GM19099 (cell line): ENCODE measurements around the gene PTGIS.

Experiments
- POLR2A ChIP-seq: IDR thresholded peaks from 3 replicates; pipeline ENCODE4 v1.6.1; 2011; ENCODE audit warnings: low read depth; ENCODE audit not compliant: insufficient read length; ENCODE audit errors: extremely low read depth

Gene PTGIS

DNA sequence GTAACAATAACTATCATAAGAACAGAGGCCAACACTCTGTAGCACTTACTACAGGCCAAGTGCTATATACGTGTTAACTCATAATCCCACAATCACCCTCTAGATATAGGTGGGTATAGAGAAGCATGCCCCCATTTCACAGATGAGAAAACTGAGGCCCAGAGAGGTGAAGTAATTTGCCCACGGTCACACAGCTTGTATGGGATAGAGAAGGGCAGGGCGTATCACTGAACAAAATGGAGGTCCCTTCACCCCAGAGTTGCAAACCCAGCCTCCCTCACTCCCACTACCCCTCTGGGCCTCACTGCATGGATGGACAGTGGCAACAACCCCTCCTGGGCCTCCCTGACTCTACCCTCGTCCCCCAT is 31.8 kb upstream of the PTGIS start:
- no peak for TF ChIP-seq POLR2A

DNA sequence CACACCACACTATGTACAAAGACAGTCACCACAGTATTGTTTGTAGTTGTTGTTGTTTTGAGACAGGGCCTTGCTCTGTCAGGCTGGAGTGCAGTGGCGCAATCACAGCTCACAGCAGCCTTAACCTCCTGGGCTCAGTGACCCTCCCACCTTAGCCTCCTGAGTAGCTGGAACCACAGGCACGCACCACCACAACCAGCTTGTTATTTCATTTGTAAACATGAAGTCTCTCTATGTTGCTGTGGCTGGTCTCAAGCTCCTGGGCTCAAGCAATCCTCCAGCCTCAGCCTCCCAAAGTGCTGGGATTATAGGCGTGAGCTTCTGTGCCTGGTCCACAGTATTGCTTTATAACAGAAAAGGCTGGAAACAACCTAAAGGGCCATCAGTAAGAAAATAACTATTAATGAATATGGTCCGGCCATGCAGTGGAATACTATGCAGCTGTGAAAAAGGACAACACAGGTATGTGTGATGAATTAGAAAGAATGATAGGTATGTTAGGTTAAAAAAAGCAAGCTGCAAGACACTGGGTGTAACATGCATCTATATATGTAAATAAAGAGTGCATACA is 30.0 kb upstream of the PTGIS start:
- no peak for TF ChIP-seq POLR2A

DNA sequence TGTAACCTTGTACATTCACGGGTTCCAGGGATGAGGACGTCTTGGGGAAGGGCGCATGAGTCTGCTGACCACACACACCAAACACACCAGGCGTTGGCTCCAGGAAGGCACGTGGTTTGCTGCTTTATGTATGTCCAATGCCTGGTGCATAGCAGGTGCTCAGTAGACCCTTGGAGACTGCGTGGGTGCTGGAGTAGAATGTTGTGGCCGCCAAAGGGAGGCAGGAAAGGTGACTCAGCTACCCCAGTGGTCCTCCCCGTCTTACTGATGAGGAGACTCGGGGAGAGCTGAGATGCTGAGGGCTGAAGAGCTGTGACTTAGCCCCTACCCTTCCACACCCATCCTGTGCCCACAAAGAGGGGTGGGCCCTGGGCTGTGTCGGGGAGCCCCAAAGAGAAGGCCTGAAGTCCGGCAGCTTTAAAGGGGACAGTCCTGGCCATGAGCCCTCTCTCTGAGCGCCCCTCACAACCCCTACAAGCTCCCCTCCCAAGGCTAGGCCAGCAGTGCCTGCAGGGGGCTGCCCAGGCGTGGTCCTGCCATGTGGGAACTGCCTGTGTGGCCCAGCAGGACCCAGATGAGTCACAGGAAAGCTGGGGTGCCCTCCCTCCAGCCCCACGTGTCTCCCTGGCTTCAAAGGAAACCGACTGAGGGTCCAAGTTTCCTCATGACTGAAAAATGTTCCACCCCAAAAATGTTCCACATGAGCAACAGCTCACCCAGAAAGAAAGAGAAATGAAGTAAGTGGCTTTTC is 28.0 kb upstream of the PTGIS start:
- no peak for TF ChIP-seq POLR2A

DNA sequence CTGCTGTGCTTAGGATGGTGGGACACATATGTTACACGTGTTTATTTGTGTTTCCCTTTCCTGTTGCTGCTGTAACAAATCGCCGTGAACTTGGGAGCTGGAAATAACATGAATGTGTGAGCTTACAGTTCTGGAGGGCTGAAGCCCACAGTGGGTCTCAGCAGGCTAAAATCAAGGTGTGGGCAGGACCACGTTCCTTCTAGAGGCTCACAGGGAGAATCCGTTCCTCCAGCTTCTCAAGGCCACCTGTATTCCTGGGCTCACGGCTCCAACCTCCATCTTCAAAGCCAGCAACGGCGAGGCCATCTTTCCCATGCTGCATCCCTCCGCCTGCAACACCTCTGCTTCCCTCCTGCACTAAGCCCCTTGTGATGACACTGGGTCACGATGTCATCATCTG is 27.4 kb upstream of the PTGIS start:
- no peak for TF ChIP-seq POLR2A

DNA sequence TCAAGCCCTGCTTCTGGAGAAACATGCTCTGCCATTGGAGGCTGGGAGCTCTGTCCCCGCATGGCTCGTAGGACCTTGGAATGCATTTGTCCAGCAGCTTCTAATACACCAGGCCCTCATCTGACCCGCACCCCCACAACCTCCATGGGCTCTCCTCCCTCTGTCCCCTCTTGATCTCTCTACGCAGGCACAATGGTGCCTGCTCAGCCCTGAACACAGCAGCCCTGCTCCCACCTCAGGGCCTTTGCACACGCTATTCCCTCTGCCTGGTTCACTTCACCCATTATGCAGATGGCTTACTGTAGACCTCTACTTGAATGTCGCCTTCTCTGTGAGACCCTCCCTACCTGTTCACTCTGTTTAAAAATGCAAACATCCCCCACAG is 27.0 kb upstream of the PTGIS start:
- no peak for TF ChIP-seq POLR2A

- TF ChIP-seq POLR2A, result no peak
Observed at GRCh38 chr20:49594143-49594930, 26.4 kb upstream of the PTGIS start.

DNA sequence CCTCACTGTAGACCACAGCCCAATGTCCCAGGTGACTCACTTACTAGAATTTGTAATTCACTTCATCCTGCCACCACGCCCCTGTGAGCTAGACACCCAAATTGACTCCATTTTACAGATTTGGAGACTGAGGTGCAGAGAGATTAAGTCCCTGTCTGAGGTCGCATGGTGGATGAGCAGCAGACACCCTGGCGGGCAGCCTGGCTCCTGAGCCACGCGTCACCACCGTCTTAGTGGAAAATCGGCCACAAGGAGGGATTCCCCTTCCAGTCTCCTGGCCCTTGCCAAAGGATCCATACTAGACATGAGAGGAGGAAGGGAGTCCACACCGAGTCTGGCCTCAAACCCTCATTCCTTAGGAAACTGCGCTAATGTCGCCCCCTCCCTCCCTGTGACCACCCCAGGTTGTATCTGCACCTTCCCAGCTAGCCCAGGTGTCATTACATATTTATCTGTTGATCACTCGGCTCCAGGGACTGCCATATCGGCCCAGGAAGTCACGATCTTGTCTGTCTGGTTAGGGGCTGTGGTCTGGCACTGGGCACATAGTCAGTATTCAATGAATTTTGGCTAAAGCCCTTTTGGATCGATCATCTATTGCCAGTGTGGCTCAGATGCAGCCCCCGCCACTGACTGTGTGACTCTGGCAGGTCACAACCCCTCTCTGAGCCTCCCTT is 25.7 kb upstream of the PTGIS start:
- TF ChIP-seq POLR2A, result no peak

DNA sequence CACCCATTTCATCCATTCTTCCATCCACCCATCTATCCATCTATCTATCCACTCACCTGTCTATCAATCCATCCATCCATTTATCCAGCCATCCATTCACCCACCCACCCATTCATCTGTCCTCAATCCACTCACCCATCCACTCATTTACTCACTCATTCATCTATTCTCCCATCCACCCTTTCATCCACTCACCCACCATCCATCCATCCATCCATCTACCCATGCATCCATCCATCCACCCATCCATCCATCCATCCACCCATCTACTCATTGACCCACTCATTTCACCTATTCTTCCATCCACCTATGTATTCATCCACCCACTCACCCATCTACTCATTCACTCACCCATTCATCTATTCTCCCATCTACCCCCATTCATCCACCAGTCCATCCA is 24.2 kb upstream of the PTGIS start:
- TF ChIP-seq POLR2A, result no peak

GRCh38 chr20:49591217-49591865 is 23.4 kb upstream of the PTGIS start:
- TF ChIP-seq POLR2A, result no peak

DNA sequence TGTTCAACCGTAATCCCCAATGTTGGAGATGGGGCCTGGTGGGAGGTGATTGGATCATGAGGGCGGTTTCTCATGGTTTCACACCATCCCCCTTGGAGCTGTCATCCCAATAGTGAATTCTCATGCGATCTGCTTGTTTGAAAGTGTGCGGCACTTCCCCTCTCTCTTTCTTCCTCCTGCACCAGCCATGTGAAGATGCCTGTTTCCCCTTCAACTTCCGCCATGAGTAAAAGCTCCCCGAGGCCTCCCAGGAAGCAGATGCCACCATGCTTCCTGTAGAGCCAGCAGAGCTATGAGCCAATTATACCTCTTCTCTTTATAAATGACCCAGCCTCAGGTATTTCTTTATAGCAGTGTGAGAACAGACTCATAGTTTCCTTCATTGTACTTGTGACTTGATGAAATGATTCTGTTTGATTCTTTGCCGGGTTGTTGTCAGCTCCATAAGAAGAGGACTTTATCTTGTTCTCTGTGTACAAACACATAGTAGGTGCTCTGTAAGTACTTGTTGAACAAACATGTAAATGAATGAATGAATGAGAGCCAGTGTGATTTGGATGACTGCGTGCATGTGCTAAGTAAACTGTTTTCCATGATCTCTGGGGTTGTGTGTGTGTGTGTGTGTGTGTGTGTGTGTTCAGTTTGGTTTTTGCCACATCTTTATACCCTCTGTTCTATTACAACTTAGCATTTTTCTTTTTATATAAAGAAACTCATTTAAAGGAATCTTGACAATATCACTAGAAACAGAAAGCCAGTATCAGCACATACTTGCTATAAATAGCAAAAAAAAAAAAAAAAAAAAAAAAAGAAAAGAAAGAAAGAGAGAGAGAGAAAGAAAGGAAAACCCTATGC is 22.5 kb upstream of the PTGIS start:
- no peak for TF ChIP-seq POLR2A

DNA sequence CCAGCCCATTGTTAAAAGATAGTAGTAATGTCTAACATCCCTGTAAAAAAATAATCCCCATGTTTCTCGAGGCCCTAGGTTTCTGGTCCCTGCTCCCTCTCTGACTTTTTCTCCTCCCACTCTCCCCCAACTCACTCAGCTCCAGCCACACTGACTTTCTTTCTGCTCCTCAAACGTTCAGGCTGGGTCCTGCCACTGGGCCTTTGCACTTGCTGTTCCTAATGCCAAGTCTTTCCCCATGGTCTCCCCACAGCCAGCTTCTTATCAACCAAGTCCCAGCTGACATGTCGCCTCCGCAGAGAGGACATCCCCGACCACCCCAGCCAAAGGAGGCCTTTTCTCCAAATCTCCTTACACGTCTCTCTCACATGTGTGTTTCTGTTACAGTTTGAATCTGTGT is 21.8 kb upstream of the PTGIS start:
- TF ChIP-seq POLR2A, result no peak

DNA sequence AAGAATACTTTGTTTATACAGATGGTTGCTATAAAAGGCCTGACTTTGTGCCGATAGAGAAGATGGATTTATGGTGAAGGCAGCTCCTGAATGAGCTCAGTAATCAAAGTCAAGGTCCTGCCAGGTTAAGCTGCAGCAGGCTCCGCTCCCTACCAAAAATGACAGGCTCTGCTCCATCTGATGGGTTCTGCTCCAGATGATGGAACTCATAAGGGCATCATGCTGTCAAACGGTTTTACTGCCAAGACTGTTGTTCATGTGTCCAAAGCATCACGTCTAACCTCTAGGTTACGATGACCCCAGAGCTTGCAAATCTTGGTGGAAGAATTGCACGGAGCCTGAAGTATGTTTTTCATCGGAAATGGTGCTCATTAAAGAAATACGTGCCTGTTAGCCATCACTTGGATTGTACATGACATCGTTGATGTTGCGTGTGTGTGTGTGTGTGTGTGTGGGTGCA is 19.2 kb upstream of the PTGIS start:
- TF ChIP-seq POLR2A, result no peak

GRCh38 chr20:49585585-49586245 is 17.8 kb upstream of the PTGIS start:
- no peak for TF ChIP-seq POLR2A
